Right lobe of liver (tissue), 4 donors: ENCODE measurements around the gene BYSL.

Experiments used
- POLR2A ChIP-seq: fragments of 450-650 bp; IDR thresholded peaks from one replicate; pipeline ENCODE4 v1.6.1; 2017; ENCODE audit warnings: antibody characterized with exemption, mild to moderate bottlenecking
- TF ChIP-seq, protein P1 (sequence below), 4 donors: fragments of 200-600 bp in 3 of 4; fragments of 450-650 bp in 1 of 4; IDR thresholded peaks; one replicate each; pipeline versions ENCODE4 v1.5.1 to v1.8.0; 2016 to 2022; ENCODE audit warnings: antibody characterized with exemption in 4 of 4, mild to moderate bottlenecking in 2 of 4
- donor health status: DM: no; HTN: no; CAD: no.
- donor health status: DM: no; HTN: no; CAD: no.
- donor health status: DM: no; HTN: yes; CAD: no.

DNA sequence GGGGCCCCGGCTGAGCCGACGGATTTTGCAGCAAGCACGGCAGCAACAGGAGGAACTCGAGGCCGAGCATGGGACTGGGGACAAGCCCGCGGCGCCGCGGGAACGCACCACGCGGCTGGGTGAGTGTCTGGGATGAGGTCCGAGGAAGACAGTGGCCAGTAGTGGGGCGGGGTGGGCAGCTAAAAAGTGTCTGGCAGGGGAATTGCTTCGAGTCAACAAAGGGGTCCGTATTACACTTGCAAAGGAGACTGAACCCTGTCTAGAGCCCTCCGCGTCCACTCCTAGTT lies 356 bp downstream of the BYSL start:
- TF ChIP-seq, protein P1, sequence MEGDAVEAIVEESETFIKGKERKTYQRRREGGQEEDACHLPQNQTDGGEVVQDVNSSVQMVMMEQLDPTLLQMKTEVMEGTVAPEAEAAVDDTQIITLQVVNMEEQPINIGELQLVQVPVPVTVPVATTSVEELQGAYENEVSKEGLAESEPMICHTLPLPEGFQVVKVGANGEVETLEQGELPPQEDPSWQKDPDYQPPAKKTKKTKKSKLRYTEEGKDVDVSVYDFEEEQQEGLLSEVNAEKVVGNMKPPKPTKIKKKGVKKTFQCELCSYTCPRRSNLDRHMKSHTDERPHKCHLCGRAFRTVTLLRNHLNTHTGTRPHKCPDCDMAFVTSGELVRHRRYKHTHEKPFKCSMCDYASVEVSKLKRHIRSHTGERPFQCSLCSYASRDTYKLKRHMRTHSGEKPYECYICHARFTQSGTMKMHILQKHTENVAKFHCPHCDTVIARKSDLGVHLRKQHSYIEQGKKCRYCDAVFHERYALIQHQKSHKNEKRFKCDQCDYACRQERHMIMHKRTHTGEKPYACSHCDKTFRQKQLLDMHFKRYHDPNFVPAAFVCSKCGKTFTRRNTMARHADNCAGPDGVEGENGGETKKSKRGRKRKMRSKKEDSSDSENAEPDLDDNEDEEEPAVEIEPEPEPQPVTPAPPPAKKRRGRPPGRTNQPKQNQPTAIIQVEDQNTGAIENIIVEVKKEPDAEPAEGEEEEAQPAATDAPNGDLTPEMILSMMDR (IDR thresholded peaks at IDR 0.05): no peak
- TF ChIP-seq POLR2A: no peak
